Measurements from ENCODE around the gene FIGN. TPM values are rescaled to one million over a fixed set of nuclear protein-coding genes. Genes with fewer than 3 reads are reported as not detected.

Gene FIGN
- total RNA-seq, 1 experiment from 2014 or later = 14.6 TPM

GRCh38 chr2:163681745-163682144, 54.1 kb downstream of the FIGN start:
- no peaks in the 10 kb centered on the region; a peak in 1 of 7 replicates for H3K36me3 Mint-ChIP-seq (ENCODE audit: insufficient read depth in 1 of 3, low read depth in 3 of 3)
- Histone ChIP-seq H3K79me2 (ENCODE audit: insufficient read depth, low read length) (no peaks in the 10 kb centered on the region; the same call in 1 of the 2 replicates), H3T11ph (ENCODE audit: low read length) (no peak overlapping the region), H3K27ac (ENCODE audit: insufficient read length, low read depth, low read length) (no peak overlapping the region), H4K20me1 (ENCODE audit: control insufficient read depth, insufficient read depth, insufficient read length) (no peaks in the 10 kb centered on the region), H3K27me3 (ENCODE audit: insufficient read depth, low read length) (no peaks in the 10 kb centered on the region), H3K14ac (ENCODE audit: insufficient read depth, low read length) (no peak overlapping the region), H3K4me1 (ENCODE audit: insufficient read depth, low read length) (no peaks in the 10 kb centered on the region), H2AK5ac (ENCODE audit: insufficient read length, low read length) (no peak overlapping the region), H3K4me2 (ENCODE audit: insufficient read depth, insufficient read length, low read length) (no peak overlapping the region), H4K91ac (ENCODE audit: insufficient read length, low read depth, low read length) (no peak overlapping the region), H3K9ac (ENCODE audit: extremely low read depth, insufficient read length, low read length) (no peak overlapping the region), H3K79me1 (ENCODE audit: insufficient read depth, low read depth, low read length, poor library complexity, severe bottlenecking) (peaks cover 4% of the 10 kb centered on the region), H2BK15ac (ENCODE audit: low read depth, low read length) (no peak overlapping the region), H2BK12ac (ENCODE audit: insufficient read length, low read depth, low read length) (no peak overlapping the region), H3K23me2 (ENCODE audit: insufficient read length, low read depth, low read length, poor library complexity, severe bottlenecking) (no peaks in the 10 kb centered on the region), H3K56ac (ENCODE audit: insufficient read length, low read depth, low read length) (no peak overlapping the region), H2BK20ac (ENCODE audit: low read depth, low read length, poor library complexity, severe bottlenecking) (no peak overlapping the region), H3K23ac (ENCODE audit: insufficient read length, low read depth, low read length) (no peak overlapping the region), H3K9me3 (ENCODE audit: control insufficient read depth, low read depth, low read length) (no peaks in the 10 kb centered on the region), H4K8ac (replicated peaks; ENCODE audit: insufficient read length, low read depth, low read length) (no peak overlapping the region), H2BK120ac (ENCODE audit: low read depth, low read length, poor library complexity, severe bottlenecking) (no peak overlapping the region), H2AFZ (ENCODE audit: low read length) (no peak overlapping the region), H3K18ac (ENCODE audit: insufficient read length, low read depth, low read length) (no peak overlapping the region), H2BK5ac (ENCODE audit: insufficient read length, low read length) (no peak overlapping the region), H3K4ac (ENCODE audit: low read depth, low read length) (no peak overlapping the region), H4K5ac (ENCODE audit: insufficient read length, low read depth, low read length) (no peak overlapping the region)
- WGBS (ENCODE audit: extremely low coverage, insufficient read length, low lambda C conversion rate) = no CpG with 5 or more reads among the region's 5 CpGs
- no peak overlapping the region for H3K27ac Mint-ChIP-seq
- peaks cover 7 to 10% of the 10 kb centered on the region in 2 experiments; a peak in 3 of 4 replicates for H3K4me1 Mint-ChIP-seq
- TF ChIP-seq, protein P1, sequence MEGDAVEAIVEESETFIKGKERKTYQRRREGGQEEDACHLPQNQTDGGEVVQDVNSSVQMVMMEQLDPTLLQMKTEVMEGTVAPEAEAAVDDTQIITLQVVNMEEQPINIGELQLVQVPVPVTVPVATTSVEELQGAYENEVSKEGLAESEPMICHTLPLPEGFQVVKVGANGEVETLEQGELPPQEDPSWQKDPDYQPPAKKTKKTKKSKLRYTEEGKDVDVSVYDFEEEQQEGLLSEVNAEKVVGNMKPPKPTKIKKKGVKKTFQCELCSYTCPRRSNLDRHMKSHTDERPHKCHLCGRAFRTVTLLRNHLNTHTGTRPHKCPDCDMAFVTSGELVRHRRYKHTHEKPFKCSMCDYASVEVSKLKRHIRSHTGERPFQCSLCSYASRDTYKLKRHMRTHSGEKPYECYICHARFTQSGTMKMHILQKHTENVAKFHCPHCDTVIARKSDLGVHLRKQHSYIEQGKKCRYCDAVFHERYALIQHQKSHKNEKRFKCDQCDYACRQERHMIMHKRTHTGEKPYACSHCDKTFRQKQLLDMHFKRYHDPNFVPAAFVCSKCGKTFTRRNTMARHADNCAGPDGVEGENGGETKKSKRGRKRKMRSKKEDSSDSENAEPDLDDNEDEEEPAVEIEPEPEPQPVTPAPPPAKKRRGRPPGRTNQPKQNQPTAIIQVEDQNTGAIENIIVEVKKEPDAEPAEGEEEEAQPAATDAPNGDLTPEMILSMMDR (conservative IDR thresholded peaks at IDR 0.05) = no peak
- no peak for DNase-seq
- H3K27me3 Mint-ChIP-seq (ENCODE audit: low read depth) = no peaks in the 10 kb centered on the region
- no peaks in the 10 kb centered on the region for H3K9me3 Mint-ChIP-seq
- no peak overlapping the region for H3K4me3 Mint-ChIP-seq

Measured in H9 (cell line).